GM19467 (cell line): ENCODE measurements around the gene ETFA.

Experiments used
- ATAC-seq: cut with Tn5 transposase; IDR thresholded peaks from one replicate; pipeline ENCODE4 v1.9.1; 2021; ENCODE audit warnings: mild to moderate bottlenecking, moderate library complexity; ENCODE audit not compliant: unreplicated experiment

The ETFA gene

DNA sequence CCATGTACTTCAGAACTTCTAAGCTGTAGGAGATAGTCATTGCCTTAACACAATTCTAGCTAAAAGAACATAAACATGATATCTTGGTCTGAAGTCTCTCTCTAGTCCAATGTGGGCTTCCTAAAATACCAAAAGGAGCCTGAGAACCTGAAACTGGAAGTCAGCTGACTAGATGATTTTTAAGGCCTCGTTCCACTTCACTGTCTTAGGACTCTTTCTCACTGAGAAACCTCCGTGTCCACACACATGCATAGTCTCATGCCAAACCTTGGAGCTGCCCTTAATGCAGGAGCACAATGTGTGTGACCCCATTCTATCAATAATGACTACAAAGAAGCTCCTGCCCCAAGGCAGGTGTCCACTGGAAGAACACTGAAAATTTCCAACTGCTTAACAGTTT is 87.7 kb downstream of the ETFA start:
- no peak for ATAC-seq

DNA sequence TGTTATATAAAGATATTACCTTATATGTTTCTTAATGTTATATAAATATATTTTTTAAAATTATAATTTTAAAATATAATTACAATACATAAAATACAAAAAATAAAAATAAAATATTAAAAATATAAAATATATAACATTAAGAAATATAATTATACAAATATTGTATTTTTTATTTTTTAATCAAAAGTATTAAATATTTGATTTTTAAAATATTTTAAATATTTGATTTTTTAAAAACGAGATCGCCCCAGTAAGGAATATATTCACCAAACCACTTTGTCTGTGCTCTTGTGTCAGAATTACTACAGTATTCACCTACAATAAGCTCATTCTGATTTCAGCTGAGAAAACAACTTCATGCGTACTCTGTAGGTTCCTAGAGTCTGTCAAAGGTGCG is 89.1 kb downstream of the ETFA start:
- no peak for ATAC-seq

DNA sequence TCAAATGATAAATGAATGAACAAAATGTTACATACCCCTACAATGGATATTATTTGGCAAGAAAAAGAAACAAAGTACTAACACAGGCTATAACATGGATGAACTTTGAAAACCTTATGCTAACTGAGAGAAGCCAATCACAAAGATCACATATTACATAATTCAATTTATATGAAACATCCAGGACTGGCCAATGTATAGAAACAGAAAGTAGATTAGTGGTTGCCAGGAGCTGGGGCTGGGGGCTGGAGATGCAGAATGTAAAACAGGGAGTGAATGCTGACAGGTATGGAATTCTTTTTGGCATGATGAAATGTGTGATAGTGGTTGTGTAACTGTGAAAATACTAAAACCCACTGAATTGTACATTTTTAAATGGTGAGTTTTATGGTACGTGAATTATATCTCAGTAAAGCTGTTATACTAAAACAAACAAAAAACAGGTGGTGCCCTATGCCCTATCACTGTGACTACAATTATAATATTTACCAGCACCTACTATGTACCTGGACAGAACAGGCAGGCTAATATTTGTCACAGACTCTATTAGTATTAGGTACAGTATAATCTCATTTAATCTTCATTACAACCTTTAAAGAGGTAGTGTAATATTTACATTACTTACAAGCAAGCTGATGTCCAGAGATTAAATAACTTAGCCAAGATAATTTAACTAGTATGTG is 90.0 kb downstream of the ETFA start:
- no peak for ATAC-seq

DNA sequence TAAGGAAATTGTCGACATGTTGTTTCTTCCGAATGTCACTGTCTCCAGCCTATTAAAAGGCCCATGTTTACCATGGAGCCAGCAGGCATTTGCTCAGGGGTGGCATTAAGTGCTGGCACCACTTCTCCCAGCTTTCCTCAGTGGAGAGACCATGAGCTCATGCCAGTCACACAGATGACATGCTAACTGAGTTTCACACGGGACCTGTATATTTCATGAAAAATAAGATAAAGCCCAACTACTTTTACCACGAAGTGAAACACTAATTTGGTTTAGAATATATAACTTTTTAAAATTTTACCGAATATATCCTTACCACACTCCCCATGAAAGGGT is 93.4 kb downstream of the ETFA start:
- no peak for ATAC-seq

DNA sequence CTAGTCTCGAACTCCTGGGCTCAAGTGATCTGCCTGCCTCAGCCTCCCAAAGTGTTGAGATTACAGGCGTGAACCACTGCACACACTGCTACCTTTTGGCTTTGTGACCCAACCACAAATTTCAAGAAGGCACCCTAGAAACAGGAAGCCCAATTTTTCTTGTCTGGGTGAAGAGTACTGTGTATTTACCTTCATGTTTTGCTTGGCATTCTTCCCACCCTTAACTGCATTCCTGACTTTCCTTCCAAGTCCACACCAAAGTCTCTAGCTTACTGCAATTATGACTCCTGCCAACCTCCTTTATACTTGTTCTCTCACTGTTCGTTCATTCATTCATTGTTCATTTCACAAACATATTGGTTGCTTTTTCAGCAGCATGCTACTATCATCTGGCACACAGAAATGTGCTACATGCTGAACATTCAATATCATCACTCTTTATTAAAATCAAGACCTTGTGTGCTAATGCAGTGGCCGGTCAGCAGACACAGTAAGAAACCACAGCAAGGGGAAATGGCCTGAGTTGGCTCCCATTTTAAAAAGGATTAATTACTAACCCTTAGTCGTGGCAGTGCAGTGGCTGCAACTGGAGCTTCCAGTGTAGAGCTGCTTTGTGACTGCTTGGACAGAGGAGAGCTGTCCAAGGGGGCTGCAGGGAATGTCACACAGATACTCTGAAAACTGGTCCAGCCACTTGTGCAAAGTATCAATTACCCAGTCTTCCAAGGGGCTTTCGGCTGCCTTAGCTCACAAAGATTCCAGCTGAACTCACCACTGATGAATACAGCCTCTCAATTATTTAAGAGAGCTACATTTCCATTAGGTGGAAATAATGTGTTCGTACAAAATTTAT is 94.0 kb downstream of the ETFA start:
- ATAC-seq = no peak

DNA sequence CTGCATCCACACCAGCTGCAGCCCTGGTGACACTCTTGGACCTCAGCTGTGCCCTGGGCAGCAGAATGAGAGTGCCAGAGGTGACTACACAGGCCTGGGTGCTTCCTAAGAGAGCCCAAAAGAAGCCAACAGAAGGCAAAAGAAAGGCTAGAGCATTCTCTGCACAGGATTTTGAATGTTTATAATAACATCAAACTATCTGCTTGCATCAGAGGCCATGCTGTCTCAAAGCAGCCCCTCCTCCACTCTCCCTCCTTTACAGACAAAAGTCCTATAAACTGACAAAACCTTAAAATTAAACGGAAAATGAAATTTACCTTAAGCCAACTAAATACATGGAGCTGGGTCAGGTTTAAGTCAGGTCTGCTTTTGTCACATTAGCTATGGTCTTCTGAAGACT is 95.6 kb downstream of the ETFA start:
- ATAC-seq = no peak

DNA sequence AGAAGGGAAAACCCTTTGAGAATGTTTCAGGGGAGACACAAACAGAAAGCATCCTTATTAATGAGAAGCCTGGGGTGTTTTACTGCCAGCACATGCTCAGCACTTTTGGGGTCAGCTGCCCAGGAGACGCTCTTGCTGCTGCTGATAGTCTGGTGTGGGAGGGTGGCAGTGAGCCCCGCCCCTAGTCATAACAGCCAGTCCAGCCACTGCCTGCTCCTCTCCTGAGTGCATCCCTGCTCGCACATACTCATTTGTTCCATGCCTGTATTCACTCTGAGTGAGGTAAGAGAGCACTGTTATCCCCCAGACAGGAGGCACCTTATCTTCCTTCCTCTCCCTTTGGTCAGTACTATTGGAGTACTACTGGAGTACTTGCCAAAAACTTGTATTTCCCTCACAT is 101.3 kb downstream of the ETFA start:
- no peak for ATAC-seq

DNA sequence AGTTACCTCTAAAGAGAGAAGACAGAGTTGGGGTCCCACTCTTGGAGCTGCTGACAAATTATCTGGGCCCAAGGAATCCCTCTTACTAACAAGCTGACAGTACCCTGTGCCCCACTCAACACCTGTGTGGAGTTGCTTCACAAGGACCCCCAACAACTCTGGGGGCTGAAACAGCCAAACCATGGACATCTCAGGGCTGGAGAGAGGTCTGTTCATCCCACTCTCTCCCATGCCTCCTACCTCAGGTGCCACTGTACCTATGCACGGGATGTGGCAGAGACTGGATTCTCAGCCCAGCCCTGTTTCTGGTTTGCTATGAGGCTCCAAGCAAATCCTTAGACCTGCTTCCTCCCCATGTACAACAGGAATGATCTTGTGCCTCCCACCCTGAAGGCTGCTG is 101.7 kb downstream of the ETFA start:
- no peak for ATAC-seq

DNA sequence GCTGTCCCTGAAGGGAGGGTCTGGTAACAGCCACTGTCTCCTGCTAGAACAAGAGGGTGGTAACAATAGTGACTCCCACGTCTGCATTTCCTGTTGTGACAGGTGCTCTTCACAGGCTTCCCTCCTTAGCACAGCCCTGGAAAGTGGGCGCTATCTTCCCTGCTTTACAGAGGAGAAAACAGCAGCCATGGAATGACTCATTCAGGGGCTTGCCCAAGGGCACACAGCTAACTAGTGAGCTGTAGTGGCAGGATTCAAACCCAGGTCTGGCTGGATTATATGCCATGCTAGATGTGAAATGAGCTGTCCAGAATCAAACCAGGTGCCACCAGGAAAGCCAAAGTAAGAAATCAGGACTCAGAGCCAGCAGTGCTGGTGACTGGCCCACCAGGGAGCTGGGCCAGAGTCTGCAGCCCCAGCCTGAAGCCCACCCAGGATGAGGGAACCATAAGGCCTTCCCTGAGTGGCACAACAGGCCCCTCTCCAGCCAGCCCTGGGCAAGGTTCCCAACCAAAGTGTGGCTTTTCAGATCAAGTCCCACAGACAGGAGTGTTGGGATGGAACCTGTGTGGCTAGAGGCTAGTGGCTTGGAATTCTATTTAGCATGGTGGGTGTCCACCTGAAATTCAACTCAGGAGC is 102.4 kb downstream of the ETFA start:
- no peak for ATAC-seq

DNA sequence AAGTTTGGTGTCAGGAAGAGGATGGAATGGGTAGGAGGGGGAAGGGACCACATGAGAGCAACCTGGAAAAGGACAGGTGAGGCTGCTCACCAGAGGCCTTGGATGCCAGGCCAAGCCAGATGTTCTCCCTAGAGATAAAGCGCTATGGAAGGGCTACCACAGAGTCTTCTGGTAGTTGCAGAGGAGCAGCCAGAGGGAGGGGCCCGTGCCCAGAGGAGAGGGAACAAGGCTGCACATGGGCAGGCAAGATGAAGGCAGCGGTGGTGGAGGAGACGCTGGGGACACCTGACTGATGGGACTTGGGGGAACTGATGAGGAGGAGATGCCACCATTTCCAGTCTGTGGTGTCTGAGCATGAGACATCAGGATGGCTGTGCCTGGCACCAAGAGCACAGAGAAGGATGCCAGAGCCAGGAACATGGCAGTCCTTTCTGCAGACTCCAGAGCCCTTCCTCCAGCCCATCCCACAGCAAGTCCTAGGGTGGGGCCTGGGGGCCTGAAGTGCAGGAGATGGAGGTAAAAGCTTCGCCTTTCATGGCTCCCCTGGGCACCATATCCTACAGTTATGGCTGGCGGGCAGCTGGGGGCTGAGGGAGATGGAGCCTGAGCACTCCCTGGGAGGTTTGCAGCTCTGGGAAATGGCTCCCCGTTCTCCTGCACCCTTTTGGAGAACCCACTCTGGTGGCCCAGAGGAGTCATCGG is 103.0 kb downstream of the ETFA start:
- no peak for ATAC-seq

DNA sequence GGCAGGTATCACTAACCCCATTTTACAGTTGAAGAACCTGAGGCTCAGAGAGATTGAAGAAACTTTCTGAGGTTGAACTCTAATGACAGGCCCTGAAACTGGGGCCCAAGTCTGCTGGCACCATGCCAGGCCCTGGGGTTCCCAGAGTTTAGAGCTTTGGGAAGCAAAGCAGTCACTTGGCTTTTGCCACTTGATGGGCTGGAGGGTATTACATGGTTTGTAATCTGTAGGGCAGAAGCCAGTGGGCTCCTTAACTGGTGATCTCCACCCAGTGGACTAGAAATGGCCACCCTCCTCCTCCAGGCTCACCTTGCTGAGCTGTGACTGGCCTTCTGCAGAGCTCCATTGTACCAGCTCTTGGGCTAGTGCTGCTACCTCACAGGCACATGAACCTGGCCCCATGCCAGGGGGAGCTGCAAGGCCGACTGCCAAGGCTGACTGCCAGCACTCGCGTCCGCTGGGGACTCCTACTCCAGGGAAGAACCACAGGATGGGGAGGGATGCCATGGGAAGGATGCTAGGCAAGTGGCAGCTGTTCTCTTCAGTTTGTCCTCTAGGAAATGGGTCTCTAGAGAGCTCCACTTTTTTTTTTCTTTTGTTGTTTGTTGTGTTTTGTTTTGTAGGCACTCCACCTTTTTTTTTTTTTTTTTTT is 104.8 kb downstream of the ETFA start:
- no peak for ATAC-seq

DNA sequence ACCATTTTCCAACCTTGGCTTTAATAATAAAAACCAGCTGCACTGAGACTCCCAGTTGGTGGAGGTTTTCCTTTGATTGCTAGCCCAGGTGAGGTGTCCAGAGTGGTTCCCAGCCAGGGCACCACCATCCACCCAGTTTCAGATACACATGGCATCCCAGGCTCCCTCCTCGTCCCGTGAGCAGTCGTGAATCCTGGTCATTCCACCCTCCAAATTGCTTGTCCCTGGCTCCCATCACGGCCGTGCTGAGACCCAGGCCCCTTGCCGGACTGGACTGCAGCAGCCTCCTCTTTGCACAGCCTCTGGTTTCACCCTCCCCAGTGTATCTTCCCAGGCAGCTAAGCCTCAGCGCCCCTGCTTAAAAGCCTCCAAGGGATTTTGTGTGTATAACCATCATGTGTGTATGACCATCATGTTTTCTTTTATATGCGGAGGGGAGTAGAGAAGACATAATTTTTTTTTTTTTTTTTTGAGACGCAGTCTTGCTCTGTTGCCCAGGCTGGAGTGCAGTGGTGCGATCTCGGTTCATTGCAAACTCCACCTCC is 106.3 kb downstream of the ETFA start:
- ATAC-seq = no peak

DNA sequence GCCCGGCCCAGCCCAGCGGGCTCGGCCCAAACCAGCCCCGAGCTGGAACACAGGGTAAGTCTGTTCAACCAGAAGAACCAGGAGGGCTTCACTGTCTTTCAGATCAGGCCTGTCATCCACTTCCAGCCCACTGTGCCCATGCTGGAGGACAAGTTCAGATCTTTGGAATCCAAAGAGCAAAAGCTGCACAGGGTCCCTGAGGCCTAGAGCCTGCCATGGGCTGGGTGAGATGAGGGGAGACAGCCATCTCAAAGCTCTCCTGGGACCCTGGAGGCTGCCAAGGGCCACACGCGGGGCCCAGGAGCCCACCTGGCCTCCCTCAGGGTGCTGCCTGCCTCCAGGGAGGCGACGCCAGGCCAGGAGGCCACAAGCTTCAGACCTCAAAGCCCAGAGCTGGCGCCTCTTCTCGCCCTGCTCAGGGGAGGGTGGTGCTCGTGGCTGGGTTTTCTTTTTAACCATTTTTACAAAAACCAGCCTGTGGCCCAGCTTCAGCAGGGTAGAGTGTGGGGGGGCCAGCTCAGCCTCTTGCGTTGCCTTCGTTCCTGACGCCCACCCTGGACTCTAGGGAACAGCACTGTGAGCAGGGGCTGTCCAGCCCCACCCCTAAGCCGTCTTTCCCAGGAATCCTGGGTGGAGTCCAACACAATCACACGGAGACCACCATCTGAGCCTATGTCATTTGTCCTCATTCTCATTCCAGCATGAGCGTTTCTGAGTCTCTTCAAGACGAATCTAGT is 107.0 kb downstream of the ETFA start:
- no peak for ATAC-seq

DNA sequence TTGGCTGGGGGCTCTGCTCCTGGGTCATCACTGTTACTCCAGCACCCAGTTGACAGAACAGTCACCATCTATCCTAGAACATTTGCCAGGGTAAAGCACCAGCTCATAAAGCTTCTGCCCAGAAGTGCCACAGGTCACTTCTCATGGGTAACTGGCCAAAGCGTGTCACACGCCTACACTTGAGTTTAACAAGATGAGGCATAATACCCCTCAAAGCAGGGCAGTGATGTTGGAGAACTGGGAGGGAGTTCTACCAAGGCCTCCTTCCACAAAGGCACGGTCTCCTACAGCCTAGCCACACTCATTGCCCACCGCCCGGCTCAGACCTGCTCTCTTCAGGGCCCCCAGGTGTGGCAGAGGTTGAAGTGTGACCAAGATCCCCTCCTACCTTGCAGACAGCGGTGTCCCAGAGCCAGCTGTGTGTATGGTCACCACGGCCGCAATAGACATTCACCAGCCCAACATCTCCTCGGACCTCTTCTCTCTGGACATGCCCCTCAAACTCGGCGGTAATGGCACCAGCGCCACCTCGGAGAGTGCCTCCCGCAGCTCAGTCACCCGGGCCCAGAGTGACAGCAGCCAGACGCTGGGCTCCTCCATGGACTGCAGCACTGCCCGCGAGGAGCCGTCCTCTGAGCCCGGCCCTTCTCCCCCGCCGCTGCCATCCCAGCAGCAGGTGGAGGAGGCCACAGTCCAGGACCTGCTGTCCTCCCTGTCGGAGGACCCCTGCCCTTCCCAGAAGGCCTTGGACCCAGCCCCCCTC is 107.7 kb downstream of the ETFA start:
- ATAC-seq = no peak

DNA sequence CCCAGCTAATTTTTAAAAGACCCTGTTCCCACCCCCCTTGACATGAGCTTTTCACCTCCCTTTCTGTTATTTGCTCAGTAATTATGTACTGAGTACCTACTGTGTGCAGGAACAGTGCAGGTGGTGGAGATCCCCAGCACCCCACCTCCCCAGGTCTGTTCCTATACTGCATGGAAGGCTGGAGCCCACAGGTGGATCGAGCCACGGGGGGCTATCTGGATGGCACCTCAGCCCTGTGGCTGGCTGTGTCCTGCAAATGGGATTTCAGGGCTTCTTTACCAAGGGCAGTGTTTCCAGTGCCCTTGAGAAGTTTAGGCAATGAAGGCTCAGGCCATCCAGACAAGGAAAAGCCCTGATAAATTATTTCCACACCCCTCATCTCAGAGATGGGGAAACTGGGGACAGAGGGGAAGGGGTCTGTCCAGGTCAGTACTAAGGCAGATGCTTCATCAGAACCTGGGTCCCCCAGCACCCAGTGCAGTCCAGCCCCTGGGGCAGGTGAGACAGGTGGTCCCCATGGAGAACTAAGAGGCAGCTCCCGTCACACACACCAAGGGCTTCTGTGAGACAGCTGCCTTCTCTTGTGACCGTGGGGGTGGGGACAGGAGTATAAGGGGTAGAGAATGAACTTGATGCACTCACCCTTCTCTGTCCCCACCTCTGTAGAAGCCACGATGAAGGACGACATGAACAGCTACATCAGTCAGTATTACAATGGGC is 109.6 kb downstream of the ETFA start:
- no peak for ATAC-seq

DNA sequence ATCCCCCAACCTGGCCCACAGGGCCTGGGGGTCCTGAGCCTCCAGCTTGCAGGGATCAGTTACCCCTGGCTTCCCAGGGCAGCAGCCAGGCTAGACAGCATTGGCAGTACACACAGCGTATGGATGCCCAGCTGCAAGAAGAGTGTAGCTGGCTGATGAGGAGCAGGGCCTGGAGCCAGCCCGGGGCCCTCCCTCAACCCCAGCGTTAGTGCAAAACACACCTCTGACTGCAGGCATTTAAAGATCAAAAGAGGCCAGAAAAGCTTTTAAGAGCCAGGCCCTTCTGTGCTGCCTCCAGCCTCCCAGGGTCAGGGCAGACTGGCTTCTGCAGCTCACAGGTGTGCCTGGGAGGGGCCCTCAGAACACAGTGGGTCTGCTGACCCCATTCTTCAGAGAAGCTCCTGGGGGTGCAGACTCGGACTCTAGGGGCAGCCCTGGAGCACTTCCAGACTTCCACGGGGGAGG is 110.6 kb downstream of the ETFA start:
- ATAC-seq = no peak

DNA sequence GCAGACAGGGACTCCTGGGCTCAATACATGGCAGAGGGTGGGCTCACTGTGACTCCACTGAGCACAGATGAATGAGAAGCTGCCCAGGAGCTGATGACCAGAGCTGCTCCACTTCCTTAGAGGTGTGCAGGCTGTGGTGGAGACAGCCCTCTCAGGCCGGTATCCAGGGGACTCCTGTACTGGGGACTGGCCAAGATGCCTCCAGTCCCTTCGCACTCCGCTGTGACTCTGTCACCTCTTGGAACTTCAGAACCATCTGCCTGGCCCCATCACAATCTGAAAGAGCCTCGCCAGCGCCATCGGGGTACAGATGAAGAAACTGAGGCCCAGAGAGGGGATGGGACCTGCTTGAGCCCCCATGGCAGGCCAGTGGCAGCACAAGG is 111.2 kb downstream of the ETFA start:
- ATAC-seq = no peak
